Ectodermal cell (in vitro differentiated cells): ENCODE results near the gene CHRNA1.

ENCODE experiments used
- H3K27ac ChIP-seq: 2 replicates; pipeline ENCODE4 v1.7.0; 2013; ENCODE audit warnings: mild to moderate bottlenecking, low read depth, low read length; ENCODE audit not compliant: insufficient read depth, poor library complexity, severe bottlenecking
- H3K27me3 ChIP-seq: 2 replicates; pipeline ENCODE4 v1.7.0; 2013; ENCODE audit warnings: mild to moderate bottlenecking, low read length; ENCODE audit not compliant: insufficient read depth, control insufficient read depth, poor library complexity, severe bottlenecking
- H3K36me3 ChIP-seq: one replicate; pipeline ENCODE4 v1.7.0; 2013; ENCODE audit warnings: low read length; ENCODE audit not compliant: control insufficient read depth, insufficient read depth
- H3K4me1 ChIP-seq: one replicate; pipeline ENCODE4 v1.7.0; 2013; ENCODE audit warnings: low read length; ENCODE audit not compliant: control insufficient read depth, insufficient read depth
- H3K4me3 ChIP-seq: 2 replicates; pipeline ENCODE4 v1.7.0; 2013; ENCODE audit warnings: low read depth, low read length, control low read depth; ENCODE audit not compliant: insufficient read depth
- H3K9me3 ChIP-seq: 2 replicates; pipeline ENCODE4 v1.7.0; 2013; ENCODE audit warnings: mild to moderate bottlenecking, low read length, moderate library complexity; ENCODE audit not compliant: control insufficient read depth
- WGBS, 2 experiments: methylation state at CpG; one replicate each; pipeline ENCODE4 v1.1.7; 2013; ENCODE audit warnings: missing lambda C conversion rate in 2 of 2; 5-methylcytosine and 5-hydroxymethylcytosine counted together

CHRNA1 gene

GRCh38 chr2:174794851-174795374, 30.6 kb upstream of the CHRNA1 start:
- no peak overlapping the region for H3K27ac ChIP-seq
- peaks cover 4% of the 10 kb centered on the region for H3K36me3 ChIP-seq
- no peak overlapping the region for H3K4me3 ChIP-seq
- H3K4me1 ChIP-seq, result peaks cover 15% of the 10 kb centered on the region
- H3K9me3 ChIP-seq, result no peaks in the 10 kb centered on the region
- no peaks in the 10 kb centered on the region for H3K27me3 ChIP-seq
- WGBS, 2 experiments, result 96 to 100% methylated on average over 3 of the region's 3 CpGs

GRCh38 chr2:174792309-174793025, 28.2 kb upstream of the CHRNA1 start:
- no peak overlapping the region for H3K4me3 ChIP-seq
- H3K27ac ChIP-seq, result no peak overlapping the region
- H3K36me3 ChIP-seq, result no peaks in the 10 kb centered on the region
- H3K27me3 ChIP-seq, result no peaks in the 10 kb centered on the region
- WGBS, 2 experiments, result 84 to 90% methylated on average over 7 of the region's 7 CpGs
- no peaks in the 10 kb centered on the region for H3K9me3 ChIP-seq
- peaks cover 23% of the 10 kb centered on the region for H3K4me1 ChIP-seq

GRCh38 chr2:174791746-174792280, 27.5 kb upstream of the CHRNA1 start:
- Histone ChIP-seq H3K36me3 (no peaks in the 10 kb centered on the region), H3K9me3 (no peaks in the 10 kb centered on the region), H3K4me1 (peaks cover 27% of the 10 kb centered on the region), H3K27ac (no peak overlapping the region), H3K27me3 (no peaks in the 10 kb centered on the region), H3K4me3 (no peak overlapping the region)
- 88 to 89% methylated on average over 6 of the region's 7 CpGs for WGBS, 2 experiments

- no peak overlapping the region for H3K4me3 ChIP-seq
- no peak overlapping the region for H3K27ac ChIP-seq
- 86 to 89% methylated on average over 8 of the region's 8 CpGs for WGBS, 2 experiments
- H3K27me3 ChIP-seq, result no peaks in the 10 kb centered on the region
- no peaks in the 10 kb centered on the region for H3K9me3 ChIP-seq
- H3K36me3 ChIP-seq, result no peaks in the 10 kb centered on the region
- peaks cover 22% of the 10 kb centered on the region for H3K4me1 ChIP-seq
Measured at GRCh38 chr2:174791020-174791419, 26.7 kb upstream of the CHRNA1 start.

- H3K27me3 ChIP-seq, result no peaks in the 10 kb centered on the region
- H3K9me3 ChIP-seq, result no peaks in the 10 kb centered on the region
- H3K4me3 ChIP-seq, result no peak overlapping the region
- peaks cover 15% of the 10 kb centered on the region for H3K4me1 ChIP-seq
- 85% methylated on average over 14 to 15 of the region's 16 CpGs for WGBS, 2 experiments
- peak overlapping the region; percentile 26 for H3K27ac ChIP-seq
- H3K36me3 ChIP-seq, result no peaks in the 10 kb centered on the region
Measured at GRCh38 chr2:174789001-174789400, 24.7 kb upstream of the CHRNA1 start.

GRCh38 chr2:174788291-174788929, 24.1 kb upstream of the CHRNA1 start:
- WGBS, 2 experiments, result 52 to 57% methylated on average over 14 to 15 of the region's 15 CpGs
- peaks cover 15% of the 10 kb centered on the region for H3K4me1 ChIP-seq
- H3K27me3 ChIP-seq, result no peaks in the 10 kb centered on the region
- no peaks in the 10 kb centered on the region for H3K9me3 ChIP-seq
- no peaks in the 10 kb centered on the region for H3K36me3 ChIP-seq
- H3K27ac ChIP-seq, result peak overlapping the region; percentile 77
- H3K4me3 ChIP-seq, result no peak overlapping the region

GRCh38 chr2:174787487-174788205, 23.4 kb upstream of the CHRNA1 start:
- no peaks in the 10 kb centered on the region for H3K9me3 ChIP-seq

GRCh38 chr2:174786066-174786725, 21.9 kb upstream of the CHRNA1 start:
- no peak overlapping the region for H3K4me3 ChIP-seq
- H3K27me3 ChIP-seq, result no peaks in the 10 kb centered on the region
- 96 to 98% methylated on average over 8 of the region's 8 CpGs for WGBS, 2 experiments
- no peaks in the 10 kb centered on the region for H3K36me3 ChIP-seq
- no peaks in the 10 kb centered on the region for H3K9me3 ChIP-seq
- no peak overlapping the region for H3K27ac ChIP-seq
- H3K4me1 ChIP-seq, result peaks cover 15% of the 10 kb centered on the region

More at GRCh38 chr2:174787487-174788205, 23.4 kb upstream of the CHRNA1 start:
- Histone ChIP-seq H3K36me3 (no peaks in the 10 kb centered on the region), H3K4me3 (no peak overlapping the region), H3K27me3 (no peaks in the 10 kb centered on the region), H3K4me1 (peaks cover 15% of the 10 kb centered on the region), H3K27ac (peak overlapping the region; percentile 77)
- 26 to 29% methylated on average over 5 of the region's 5 CpGs for WGBS, 2 experiments

- 95 to 99% methylated on average over 3 of the region's 3 CpGs for WGBS, 2 experiments
- H3K27ac ChIP-seq, result no peak overlapping the region
- no peaks in the 10 kb centered on the region for H3K27me3 ChIP-seq
- peaks cover 12% of the 10 kb centered on the region for H3K4me1 ChIP-seq
- H3K36me3 ChIP-seq, result no peaks in the 10 kb centered on the region
- H3K4me3 ChIP-seq, result no peak overlapping the region
- H3K9me3 ChIP-seq, result no peaks in the 10 kb centered on the region
Measured at GRCh38 chr2:174785481-174785880, 21.2 kb upstream of the CHRNA1 start.
